Right hindlimb (tissue), 1 donor: ENCODE measurements around the gene PSME4.

Experiments used
- DNase-seq: peaks from one replicate; pipeline ENCODE4 v3.0.0-alpha.2; 2018

The PSME4 gene, protein sequence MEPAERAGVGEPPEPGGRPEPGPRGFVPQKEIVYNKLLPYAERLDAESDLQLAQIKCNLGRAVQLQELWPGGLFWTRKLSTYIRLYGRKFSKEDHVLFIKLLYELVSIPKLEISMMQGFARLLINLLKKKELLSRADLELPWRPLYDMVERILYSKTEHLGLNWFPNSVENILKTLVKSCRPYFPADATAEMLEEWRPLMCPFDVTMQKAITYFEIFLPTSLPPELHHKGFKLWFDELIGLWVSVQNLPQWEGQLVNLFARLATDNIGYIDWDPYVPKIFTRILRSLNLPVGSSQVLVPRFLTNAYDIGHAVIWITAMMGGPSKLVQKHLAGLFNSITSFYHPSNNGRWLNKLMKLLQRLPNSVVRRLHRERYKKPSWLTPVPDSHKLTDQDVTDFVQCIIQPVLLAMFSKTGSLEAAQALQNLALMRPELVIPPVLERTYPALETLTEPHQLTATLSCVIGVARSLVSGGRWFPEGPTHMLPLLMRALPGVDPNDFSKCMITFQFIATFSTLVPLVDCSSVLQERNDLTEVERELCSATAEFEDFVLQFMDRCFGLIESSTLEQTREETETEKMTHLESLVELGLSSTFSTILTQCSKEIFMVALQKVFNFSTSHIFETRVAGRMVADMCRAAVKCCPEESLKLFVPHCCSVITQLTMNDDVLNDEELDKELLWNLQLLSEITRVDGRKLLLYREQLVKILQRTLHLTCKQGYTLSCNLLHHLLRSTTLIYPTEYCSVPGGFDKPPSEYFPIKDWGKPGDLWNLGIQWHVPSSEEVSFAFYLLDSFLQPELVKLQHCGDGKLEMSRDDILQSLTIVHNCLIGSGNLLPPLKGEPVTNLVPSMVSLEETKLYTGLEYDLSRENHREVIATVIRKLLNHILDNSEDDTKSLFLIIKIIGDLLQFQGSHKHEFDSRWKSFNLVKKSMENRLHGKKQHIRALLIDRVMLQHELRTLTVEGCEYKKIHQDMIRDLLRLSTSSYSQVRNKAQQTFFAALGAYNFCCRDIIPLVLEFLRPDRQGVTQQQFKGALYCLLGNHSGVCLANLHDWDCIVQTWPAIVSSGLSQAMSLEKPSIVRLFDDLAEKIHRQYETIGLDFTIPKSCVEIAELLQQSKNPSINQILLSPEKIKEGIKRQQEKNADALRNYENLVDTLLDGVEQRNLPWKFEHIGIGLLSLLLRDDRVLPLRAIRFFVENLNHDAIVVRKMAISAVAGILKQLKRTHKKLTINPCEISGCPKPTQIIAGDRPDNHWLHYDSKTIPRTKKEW (N-terminal part only)

DNA sequence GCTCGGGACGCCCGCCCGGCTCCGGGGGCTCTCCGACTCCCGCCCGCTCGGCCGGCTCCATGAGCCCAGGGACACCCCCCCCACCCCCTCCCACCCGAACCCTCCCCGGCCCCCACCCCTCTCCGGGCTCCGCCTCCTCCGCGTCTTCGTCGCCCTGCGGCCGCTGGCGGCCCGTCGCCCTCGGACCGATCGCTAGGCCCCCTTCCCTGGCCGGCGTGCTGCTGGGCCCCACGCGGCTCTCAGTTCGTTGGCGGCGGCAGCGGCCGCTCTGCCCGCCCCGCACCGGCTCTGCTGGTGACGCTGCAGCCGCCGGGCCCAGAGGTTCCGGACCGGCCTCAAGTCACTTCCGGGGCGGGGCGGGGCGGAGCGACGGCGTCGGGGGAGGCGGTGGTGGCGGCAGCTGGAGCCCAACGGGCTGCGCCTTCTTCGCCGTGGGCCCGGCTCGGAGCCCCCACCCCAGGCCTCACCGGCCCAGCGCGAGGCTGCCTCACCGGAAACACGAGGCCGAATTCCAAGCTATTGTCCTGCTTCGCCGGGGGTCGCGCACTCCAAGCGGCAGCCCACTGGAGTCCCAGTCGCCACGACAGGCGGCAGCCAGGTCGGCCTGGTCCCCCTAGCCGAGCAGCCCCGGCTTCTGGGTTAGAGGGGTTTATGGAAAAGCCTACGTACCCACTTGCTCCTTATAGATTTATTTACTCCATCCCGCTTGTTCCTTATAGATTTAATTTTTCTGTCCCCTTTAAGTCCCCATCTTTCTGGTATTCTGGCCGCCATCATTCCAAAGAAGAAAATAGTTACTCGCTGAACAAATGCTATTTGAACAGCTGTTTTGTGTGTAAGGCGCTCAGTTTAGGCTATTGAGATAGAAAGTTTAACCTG lies at the start of gene PSME4:
Gene PSME4, minus strand, starts transcription at position 270 of the 879 bp plus-strand sequence. Its CDS starts 209 bp downstream, at position 61.
- DNase-seq: peak; percentile 97

DNA sequence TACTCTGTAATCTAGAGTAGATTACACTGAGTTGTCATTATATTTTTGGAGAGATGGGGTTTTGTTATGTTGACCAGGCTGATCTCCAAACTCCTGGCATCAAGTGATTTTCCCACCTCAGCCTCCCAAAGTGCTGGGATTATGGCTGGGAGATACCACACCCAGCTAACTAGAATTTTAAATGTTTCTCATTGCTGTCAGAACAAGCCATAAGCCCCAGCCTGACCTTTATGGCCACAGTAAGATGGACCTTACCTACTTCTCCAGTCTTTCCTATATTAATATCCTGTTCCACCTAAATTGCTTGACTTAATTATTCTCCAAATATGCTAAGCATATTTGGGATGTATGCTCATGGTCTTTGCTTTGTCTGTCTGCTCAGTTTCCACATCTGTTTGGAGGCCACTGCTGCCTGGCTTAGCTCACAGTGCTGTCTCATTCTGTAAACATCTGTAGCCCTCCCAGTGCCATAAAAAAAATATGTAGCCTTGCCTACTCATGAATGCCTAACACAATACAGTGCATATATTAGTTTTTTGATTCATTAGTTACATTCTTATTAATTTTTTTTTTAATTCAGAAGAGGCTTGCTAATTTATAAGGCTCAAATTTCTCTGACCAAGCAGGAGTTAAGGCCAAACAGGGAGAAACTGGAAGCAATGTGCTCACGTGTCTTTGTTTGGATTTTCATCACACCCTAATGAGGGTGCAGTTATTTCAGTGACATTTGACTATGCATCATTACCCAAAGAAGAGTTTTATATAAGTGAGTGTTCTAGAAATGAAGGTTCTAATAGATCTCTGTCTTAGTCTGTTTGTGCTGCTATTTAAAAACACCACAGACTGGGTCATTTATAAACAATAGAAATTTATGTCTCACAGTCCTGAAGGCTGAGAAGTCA lies 45.3 kb upstream of the PSME4 start:
- peak; percentile 23 for DNase-seq

DNA sequence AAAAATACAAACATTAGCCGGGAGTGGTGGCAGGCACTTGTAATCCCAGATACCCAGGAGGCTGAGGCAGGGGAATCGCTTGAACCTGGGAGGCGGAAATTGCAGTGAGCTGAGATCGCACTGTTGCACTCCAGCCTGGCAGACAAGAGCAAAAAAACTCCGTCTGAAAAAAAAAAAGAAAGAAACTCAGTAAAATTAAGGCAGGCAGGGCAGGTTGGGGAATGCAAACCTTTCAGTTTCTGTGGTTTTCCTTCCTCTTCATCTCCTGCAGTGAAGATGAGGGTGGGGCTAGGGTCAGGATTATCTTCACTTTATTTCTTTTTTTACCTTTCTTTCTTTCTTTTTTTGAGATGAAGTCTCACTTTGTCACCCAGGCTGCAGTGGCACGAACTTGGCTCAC lies 43.2 kb upstream of the PSME4 start:
- no peak for DNase-seq

DNA sequence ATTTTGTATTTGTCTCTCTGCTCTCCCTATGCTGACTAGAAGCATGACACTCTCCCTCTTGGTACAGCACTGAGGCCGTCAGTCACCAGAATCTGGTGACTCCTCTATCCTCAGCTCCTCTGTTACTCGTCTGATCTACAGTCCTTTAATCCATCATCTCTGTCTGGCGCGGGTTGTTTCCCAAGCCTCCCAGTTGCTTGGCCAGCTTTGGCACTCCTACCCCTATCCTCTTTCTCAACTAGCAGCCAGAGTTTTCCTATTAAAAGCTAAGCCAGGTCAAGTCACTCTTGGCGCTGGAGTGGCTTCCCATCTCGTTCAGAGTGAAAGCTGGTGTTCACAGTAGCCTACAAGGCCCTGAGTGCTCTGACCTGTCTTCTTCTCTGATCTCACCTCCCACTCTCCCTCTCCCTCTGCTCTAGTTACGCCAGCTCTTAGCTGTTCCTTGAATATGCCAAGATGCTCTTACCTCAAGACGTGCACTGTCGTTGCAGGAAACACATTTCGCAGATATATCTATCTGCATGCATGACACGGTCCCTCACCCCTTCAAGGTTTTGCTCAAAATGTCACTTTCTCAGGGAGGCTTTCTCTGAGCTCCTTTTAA lies 41.8 kb upstream of the PSME4 start:
- no peak for DNase-seq

DNA sequence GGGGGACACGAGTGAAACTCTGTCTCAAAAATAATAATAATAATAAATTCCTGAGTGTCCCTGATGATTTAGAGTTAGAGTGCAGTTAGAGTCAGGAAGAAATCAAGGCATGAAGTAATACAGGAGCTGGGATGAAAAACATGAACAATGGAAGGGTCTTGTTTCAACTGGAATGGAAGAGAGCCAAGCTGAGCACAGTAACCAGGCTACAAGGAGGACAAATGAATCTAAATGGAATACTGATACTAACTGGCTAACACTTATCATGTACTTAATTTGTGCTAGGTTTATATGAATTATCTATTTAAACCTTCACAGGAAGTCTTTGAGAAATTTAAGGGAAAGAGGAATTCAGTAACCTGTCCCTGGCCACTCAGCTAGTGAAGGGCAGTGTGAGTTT lies 38.8 kb upstream of the PSME4 start:
- DNase-seq: no peak

DNA sequence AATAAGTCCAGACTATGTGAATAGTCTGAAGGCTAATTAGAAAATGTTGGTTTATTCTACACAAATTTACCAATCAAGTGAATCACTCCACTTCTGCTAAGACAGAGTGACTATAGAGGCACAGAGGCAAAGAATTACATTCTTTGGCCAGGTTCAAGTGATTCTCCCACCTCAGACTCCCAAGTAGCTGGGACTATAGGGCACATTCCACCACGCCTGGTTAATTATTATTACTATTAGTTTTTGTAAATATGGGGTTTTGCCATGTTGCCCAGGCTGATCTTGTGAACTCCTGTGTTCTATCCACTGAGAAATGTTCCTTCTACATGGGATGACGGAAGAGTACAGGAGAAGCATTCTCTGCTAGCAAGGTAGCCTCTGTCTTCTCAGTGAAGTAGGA lies 37.6 kb upstream of the PSME4 start:
- no peak for DNase-seq

DNA sequence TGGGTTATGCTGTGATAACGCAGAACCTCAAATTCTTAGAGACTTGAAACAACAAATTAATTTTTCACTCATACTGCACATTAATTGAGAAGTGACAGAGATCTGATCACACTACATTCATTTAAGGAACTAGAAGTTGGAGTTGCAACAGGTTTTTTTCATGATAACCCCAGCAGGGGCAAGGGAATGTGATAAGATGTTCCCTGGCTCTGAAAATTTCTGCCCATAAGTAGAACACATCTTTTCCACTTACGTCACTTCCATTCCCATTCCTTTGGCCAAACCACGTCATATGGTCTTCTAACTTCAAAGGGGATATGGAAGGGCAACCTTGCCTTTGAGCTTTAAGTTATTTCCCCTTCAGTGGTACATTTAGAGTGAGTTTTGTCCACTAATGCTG lies 29.7 kb upstream of the PSME4 start:
- no peak for DNase-seq

DNA sequence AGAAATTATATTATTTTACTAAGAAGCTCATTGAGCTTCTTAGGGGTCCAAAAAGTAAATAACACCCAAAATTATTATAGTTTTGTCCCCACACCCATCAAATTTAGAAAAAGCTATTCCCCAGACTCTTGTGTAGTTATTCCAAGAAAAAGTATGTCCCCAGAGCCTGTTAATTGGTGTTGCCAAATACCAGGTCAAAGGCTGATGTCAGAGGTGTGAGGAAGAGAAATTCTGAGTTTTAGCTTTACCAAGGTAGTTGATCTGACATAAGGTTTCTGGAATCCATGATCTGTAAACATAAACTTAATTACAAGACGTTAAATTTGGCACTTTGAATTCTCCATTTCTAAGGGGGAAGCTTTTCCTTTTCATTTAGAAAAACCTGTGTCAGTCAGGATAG lies 29.3 kb upstream of the PSME4 start:
- no peak for DNase-seq

DNA sequence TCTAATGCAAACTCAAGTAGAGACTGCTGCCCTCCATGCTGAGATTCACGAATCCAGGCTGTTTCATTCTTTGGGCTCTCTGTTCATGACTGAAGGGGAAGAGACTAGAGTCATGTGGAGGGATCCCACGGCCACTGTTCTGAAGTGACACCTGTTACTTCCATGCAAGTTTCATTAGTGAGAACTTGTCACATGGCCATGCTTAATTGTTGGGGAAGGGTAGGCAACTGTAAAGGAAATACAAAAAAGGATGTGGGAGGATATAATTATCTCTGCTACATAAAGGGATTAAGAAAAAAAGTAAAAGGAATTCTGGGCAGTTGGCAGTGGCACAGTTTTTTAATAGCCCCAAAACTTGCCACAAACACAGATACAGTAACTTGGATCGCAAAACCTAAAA lies 28.0 kb upstream of the PSME4 start:
- no peak for DNase-seq

DNA sequence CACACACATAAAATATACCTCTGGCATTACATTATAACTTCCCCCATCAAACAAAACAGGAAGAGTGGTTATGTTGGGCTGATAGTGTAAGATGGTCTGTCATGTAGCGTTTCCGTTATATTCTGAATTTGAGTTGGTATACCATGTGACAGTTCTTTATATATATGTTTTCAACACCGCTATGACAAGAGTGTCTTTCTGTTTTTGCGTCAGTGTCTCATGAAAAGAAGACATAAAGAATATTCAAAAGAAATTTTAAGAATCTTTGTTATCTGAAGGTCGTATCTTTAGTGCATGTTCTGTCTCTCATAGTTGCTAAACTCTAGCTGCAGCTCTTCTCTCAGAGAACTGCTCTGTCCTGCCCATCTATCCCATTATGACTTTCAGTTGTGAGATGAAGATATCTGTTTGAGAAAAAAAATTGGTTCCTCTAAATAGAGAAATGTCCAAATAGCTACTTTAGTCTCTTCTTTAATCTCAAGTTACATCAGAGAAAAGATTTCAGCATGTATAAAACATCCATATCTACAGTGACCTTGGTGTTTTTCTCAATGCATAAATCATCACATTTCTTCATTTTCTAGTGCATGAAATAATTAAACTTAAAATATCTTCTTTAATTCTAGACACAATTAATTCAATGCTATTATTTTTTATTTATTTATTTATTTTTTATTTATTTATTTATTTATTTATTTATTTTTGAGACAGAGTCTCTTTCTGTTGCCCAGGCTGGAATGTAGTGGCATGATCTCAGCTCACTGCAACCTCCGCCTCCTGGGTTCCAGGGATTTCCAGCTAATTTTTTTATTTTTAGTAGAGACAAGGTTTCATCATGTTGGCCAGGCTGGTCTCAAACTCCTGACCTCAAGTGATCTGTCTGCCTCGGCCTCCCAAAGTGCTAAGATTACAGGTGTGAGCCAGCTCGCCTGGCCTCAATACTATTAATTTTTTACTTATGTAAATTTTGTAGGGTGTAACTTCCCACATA lies 24.3 kb upstream of the PSME4 start:
- no peak for DNase-seq

DNA sequence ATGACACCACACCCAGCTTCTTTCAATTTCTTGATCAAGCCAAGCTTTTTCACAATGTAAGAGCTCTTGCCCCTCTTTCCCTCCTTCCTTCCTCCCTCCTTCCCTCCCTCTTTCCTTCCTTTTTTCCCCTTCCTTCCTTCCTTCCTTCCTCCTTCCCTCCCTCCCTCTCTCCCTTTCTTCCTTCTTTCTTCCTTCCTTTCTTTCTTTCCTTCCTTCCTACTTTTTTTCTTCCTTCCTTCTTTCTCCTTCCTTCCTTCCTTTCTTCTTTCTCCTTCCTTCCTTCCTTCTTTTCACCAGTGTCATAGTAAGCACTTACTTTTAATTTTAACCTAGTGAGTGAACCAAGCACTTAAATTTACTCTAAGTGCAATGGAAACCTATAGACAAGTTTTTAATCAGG lies 21.2 kb upstream of the PSME4 start:
- no peak for DNase-seq

DNA sequence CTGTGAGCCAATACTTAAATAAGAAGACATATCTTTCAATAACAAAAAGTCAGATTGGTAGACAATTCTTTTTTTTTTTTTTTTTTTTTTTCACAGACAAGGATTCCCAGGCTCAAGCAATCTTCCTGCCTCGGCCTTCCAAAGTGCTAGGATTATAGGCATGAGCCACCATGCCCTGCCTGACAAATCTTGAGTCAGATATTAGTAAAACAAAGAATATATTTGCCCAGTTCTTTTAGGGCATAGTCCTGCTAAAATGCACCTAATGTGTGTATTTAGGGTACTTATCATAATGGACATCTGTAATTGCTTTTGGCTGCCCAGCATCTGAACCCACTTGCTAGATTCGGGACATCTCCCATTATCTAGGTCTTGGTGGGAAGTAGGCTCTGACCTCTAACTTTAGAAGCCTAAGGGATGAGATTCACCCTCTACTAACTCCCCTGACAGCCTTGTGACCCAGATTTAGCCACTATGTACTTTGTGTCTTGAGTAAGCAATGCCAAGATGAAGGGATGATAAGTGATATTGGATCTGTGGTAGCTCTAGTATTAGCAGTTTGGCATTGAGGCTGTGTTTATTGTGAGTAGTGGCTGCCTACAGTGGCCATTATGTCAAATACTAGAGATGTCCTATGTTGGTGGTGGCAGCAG lies 18.5 kb upstream of the PSME4 start:
- DNase-seq: no peak

DNA sequence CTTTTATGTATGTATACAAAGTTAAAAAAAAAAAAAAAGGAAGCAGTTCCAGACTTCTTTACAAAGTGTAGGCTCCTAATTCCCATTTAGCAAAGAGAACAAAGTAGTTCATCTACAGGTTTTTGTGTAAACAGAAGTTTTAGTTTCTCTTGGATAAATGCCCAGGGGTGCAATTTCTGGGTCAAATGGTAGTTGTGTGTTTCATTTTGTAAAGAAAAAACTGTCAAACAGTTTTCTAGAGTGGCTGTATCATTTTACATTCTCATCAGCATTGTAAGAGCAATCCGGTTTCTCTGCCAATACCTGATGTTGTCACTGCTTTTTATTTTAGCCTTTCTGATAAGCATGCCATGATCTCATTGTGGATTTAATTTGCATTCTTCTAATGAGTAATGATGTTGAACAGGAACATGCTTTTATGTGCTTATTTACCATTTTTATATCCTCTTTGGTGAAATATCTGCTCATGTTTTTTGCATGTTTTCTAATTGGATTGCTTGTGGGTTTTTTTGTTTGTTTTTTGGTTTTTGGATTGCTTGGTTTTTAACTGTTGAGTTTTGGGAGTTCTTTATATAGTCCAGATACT lies 16.6 kb upstream of the PSME4 start:
- DNase-seq: no peak

DNA sequence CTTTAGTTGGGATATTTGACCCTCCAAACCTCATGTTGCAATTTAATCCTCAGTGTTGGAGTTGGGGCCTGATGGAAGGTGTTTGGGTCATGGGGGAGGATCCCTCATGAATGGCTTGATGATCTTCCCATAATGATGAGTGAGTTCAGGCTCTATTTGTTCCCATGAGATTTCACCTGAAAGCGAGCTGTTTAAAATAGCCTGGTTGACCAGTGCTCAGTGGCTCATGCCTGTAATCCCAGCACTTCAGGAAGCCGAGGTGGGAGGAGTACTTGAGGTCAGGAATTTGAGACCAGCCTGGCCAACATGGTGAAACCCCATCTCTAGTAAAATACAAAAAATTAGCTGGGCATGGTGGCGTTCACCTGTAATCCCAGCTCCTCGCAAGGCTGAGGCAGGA lies 14.9 kb upstream of the PSME4 start:
- no peak for DNase-seq

DNA sequence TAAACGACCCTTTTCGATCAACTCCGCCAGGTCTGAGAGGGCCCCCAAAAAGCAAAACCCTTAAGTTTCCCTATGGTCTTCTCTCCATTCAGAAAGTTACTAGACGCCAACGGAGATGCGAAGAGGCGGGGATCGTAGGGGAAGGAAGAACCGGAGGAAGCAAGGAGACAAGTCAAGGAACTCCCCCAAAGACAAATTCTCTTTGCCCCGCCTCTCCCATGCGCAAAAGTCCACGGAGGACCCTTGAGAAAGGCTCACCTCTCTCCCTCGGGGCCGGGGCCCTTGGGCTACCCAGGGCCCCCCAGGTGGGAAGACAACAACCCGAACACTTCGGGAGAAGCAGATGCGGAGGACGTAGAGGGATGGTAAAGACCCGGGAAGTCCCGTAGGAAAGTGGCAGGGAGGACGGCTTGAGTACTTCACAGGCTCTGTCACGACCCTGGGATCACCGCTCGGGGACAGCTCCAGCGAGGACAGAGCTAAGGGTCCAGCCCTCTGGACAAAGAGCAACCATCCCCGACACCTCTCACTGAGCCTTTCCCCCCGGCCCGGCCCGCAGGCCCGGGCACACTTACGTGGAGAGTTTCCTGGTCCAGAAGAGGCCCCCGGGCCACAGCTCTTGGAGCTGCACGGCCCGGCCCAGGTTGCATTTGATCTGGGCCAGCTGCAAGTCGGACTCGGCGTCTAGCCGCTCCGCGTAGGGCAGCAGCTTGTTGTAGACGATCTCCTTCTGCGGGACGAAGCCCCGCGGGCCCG lies 647 bp downstream of the PSME4 start:
- DNase-seq: peak; percentile 64

DNA sequence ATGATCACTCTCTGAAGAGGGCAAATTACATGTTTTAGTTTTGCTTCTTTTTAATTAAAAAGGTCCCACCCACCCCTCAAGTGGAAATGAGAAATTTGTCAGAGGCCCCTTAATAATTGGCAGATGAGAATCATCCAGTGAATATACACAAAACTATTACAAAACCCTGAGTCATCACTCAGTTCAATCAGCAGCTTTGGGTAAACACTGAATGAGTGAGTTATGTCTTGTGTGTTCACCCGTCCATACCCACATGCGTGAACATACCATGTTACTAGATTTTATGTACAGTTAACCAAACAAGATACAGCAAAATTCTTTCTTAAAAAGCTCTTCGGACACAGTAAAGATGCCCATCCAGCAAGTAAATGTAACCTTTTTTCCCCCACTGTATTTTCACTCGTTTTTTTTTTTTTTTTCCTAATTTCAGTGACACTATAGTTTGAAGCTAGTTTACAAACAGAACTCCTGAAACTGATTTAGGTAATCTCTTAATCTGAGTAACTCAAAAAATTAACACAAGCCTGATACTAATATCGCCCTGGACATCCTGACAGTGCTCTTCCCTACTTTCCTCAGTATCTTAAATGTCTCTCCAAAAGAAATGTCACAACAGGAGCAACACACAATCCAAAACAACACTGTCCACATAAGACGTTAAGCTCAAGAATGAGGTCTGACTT lies 1.4 kb downstream of the PSME4 start:
- DNase-seq: no peak
